ENCODE data around the gene TRIM49C. TPM values are rescaled to one million over a fixed set of nuclear protein-coding genes. Genes with fewer than 3 reads are reported as not detected.

The TRIM49C gene, protein sequence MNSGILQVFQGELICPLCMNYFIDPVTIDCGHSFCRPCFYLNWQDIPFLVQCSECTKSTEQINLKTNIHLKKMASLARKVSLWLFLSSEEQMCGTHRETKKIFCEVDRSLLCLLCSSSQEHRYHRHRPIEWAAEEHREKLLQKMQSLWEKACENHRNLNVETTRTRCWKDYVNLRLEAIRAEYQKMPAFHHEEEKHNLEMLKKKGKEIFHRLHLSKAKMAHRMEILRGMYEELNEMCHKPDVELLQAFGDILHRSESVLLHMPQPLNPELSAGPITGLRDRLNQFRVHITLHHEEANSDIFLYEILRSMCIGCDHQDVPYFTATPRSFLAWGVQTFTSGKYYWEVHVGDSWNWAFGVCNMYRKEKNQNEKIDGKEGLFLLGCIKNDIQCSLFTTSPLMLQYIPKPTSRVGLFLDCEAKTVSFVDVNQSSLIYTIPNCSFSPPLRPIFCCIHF
- total RNA-seq: not detected in 2 replicates

DNA sequence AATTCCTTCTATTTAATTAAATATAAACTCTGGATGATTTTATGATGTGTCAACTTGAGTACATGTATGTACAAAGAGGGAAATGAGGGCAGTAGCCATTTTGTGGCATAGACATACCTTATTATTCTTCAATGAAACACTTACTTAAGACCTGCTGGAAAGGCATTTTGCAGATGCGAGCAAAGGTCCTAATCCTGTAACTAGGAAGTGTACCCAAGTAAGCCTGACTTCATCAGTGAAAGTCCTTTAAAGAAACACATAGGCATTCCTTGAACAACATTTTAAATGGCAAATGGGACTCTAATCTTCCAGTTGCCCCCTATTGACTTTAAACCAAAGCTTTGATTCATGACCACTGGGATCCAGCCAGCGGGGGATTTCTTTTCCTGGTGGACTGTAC lies at the start of gene TRIM49C:
Gene TRIM49C, plus strand, starts transcription at position 301 of the 400 bp plus-strand sequence. CDS start 4,106 bp downstream, outside the sequence.

DNA sequence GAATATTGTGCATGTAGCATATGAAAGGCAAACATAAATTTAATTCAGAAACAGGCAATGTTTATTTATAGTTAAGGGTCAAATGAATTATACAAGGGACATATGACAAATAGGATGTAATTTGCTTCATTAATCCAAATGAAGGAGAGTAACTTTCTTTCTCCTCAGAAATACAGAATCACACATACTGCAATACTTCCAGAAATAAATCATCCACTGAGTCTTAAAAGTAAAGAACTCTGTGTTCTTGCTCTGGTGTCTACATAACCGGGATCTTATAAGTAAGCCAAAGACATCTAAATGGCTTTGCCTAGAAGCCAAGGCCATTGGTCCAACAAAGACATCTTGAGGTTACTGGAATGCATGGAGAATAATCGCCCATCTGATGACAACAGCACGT lies 54.7 kb downstream of the TRIM49C start, which contains the start of gene UBTFL1:
Gene UBTFL1, plus strand, starts transcription at position 301 of the 400 bp plus-strand sequence. Its CDS starts 0 bp downstream, at position 301.

Other genes starting within 250 kb of the TRIM49C start
- gene TRIM49, start 222.5 kb upstream of the TRIM49C start, total RNA-seq: not detected in 2 replicates
- not detected in 2 replicates for gene TRIM64B, start 152.6 kb upstream of the TRIM49C start, total RNA-seq
- not detected in 2 replicates for gene TRIM49D1, start 108.9 kb upstream of the TRIM49C start, total RNA-seq
- not detected in 2 replicates for gene TRIM49D2, start 107.0 kb upstream of the TRIM49C start, total RNA-seq
- not detected in 2 replicates for gene TRIM64, start 65.1 kb upstream of the TRIM49C start, total RNA-seq
- not detected in 2 replicates for gene UBTFL1, start 54.8 kb downstream of the TRIM49C start, total RNA-seq
- 0.49 and 0.63 TPM in 2 replicates for gene NAALAD2, start 103.6 kb downstream of the TRIM49C start, total RNA-seq
- gene CHORDC1, start 191.9 kb downstream of the TRIM49C start, total RNA-seq: 9.9 and 33.7 TPM in 2 replicates